ENCODE measurements around the gene RPRML. TPM values are rescaled to one million over a fixed set of nuclear protein-coding genes. Genes with fewer than 3 reads are reported as not detected.

RPRML gene
- total RNA-seq, 2 experiments from 2014 or later = not detected

DNA sequence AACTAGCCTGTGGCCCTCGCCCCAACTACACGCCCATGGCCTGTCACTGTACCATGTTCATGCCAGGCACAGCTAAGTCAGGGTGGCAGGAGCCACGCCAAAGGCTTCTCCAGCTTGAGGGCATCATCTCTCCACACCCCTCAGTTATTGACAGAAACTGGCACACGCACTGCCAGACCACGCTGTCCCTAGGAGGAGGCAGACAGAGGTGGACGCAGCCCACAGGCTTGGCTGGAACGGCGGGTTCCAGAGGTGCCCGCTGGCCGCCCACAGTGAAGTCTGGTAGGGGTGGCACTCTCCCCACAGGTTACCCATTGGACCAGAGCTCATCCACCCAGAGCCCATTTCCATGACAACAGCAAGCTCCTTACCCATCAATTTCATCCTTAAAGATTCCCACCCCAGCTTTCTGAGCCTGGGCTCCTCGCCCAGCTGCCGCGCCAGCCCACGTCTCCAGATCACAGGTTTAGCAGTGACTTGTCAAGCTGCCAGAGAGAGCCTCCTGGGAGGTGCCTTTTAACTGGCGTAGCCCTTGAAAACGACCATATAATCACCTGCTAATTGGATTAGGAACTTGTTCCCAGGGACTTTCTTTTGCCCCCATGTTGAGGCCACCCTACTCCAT, 27.9 kb downstream of the RPRML start:
- no peaks in the 10 kb centered on the region for H3K9me3 Mint-ChIP-seq
- intact Hi-C loops (cut with micrococcal nuclease) = no loop called here
- CTCF ChIA-PET = interaction anchor here (0.8 to 2.8 kb wide), 2 partner anchors 9 to 26 kb away, joined by 3 to 23 read pairs; no protein-coding TSS in a partner anchor
- no peaks in the 10 kb centered on the region for H3K4me1 Mint-ChIP-seq (ENCODE audit: low read depth)
- H3K36me3 Mint-ChIP-seq (ENCODE audit: low read depth) = peaks cover 5% of the 10 kb centered on the region
- H3K4me3 Mint-ChIP-seq = no peak overlapping the region
- H3K27me3 Mint-ChIP-seq (ENCODE audit: low read depth) = no peaks in the 10 kb centered on the region
- no peak overlapping the region for H3K27ac Mint-ChIP-seq
- no peak for DNase-seq

DNA sequence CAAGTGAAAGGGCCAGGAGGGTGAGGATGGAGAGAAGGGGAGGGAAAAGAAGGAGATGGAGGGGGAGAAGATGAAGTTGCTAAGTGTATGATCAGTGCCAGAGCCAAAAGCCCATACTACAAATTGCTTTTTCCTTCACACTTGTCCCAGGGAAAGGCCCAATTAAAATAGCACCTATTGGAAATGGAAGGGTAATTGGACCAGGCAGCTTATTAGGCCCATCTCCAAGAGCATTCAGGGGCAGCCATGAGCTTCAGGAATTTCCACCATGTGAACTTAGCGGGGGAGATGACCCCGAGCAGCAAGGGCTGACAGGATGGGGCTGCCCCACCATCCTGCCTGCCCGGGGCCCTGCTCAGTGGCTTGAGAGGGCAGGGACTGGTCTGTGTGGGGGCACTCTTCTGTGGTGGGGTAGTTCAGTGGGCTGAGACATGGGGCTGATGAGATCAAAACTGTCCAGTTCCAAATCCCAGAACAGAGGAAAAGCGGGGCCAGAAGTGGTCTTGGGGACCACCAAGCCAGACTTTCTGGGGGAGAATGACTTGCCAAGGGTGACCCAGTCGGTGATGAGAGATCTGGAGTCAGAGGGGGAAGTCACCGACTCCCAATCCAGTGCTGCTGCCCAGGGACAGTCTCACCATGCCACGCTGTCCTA, 28.6 kb downstream of the RPRML start:
- CTCF ChIA-PET = interaction anchor here (0.6 to 2.8 kb wide), 3 partner anchors 9 to 25 kb away, joined by 3 to 23 read pairs (median 3); no protein-coding TSS in a partner anchor
- no peak for DNase-seq
- Mint-ChIP-seq H3K27me3 (ENCODE audit: low read depth) (no peaks in the 10 kb centered on the region), H3K4me3 (no peak overlapping the region), H3K9me3 (no peaks in the 10 kb centered on the region), H3K27ac (no peak overlapping the region), H3K4me1 (ENCODE audit: low read depth) (no peaks in the 10 kb centered on the region), H3K36me3 (ENCODE audit: low read depth) (peaks cover under 1% of the 10 kb centered on the region)
- intact Hi-C loops (cut with micrococcal nuclease) = no loop called here

DNA sequence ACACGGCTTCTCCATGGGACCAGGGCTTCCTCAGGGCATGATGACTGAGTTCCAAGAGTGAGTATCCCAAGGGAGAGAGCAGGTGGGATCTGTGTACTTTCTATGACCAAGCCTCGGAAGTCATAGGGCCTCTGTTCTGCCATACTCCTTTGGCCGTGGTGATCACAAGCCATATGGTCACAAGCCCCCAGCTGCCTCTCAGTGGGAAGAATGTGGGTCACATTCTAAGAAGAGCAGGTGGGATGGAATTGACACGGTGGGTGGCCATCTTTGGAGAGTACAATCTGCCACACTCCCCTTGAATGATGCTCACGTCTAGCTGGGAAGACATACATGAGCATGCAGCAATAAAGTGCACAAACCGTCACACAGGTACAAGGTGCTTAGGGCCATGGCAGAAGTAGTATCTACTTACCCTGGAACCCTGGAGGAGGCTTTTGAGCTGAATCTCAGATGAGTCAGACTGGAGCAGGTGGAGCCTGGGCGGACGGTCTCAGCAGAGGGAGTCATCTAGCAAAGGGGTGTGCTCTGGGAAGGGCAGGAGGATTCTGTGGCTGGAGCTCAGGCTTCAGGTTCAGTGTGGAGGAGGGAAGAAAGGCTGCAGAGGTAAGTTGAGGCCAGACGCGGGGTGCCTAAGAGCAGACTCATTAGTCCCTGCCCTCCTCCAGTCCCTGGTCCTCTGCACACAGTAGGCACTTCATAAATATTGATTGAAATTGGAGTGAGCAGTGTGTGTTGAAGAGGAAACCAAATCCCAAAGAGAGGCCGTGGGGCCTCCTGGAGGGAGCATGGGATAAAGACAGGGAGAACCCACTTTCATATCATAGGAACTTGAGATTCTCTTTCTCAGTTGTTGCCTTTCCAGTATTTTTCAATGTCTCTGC, 29.5 kb downstream of the RPRML start:
- intact Hi-C loops (cut with micrococcal nuclease) = no loop called here

DNA sequence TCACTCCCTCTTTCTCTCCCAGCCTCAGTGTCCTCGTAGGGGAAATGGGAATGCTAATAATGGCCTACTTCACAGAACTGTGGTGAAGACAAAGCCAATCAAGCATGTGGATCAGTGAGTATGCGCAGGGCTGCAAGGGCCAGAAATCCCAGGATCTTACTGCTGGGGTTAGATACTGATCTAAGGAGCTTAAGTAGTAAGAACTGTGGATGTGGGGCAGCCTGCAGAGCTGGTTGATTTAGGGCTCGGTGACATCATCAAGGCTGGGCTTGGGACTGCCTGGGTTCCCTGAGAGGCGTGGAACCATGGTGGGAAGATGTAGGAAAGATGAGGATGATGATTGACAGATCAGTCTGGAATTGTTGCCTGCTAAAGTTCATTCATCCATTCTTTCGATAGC, 30.5 kb downstream of the RPRML start:
- DNase-seq = no peak
- H3K27ac Mint-ChIP-seq = no peak overlapping the region
- CTCF ChIA-PET = interaction anchor here (0.8 kb wide), 1 partner anchor 10 kb away, joined by 3 read pairs; no protein-coding TSS in a partner anchor
- H3K36me3 Mint-ChIP-seq (ENCODE audit: low read depth) = no peaks in the 10 kb centered on the region
- no peaks in the 10 kb centered on the region for H3K9me3 Mint-ChIP-seq
- intact Hi-C loops (cut with micrococcal nuclease) = no loop called here
- no peaks in the 10 kb centered on the region for H3K27me3 Mint-ChIP-seq (ENCODE audit: low read depth)
- H3K4me1 Mint-ChIP-seq (ENCODE audit: low read depth) = peaks cover 7% of the 10 kb centered on the region
- H3K4me3 Mint-ChIP-seq = no peak overlapping the region

More for the DNA sequence above, 29.5 kb downstream of the RPRML start:
- Mint-ChIP-seq H3K27me3 (ENCODE audit: low read depth) (no peaks in the 10 kb centered on the region), H3K27ac (no peak overlapping the region), H3K9me3 (no peaks in the 10 kb centered on the region), H3K4me1 (ENCODE audit: low read depth) (peaks cover 2% of the 10 kb centered on the region), H3K36me3 (ENCODE audit: low read depth) (no peaks in the 10 kb centered on the region), H3K4me3 (no peak overlapping the region)
- CTCF ChIA-PET = interaction anchor here (0.6 kb wide), 1 partner anchor 8 kb away, joined by 3 read pairs; no protein-coding TSS in a partner anchor
- no peak for DNase-seq

DNA sequence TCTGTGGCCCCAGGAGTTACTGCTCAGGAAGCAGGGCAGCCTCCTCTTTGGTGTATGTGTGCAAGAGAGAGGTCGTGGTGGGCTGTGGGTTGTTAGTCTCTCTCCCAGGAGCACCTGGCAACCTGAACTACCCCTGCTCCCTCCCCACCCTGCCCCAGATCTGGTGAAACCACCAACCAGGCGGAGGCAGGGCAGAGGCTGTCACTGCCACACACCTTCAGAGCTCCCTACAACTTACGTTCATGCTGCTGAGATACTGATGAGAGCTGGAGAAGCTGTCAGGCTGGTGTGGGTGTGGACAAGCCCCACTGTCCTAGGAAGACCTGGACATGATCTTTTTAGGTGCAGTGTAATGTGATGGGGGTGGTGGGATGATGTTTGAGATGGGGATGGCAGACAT, 31.8 kb downstream of the RPRML start:
- intact Hi-C loops (cut with micrococcal nuclease) = no loop called here
- CTCF ChIA-PET = no interaction called here
- Mint-ChIP-seq H3K27me3 (ENCODE audit: low read depth) (no peaks in the 10 kb centered on the region), H3K4me1 (ENCODE audit: low read depth) (peaks cover 19% of the 10 kb centered on the region), H3K9me3 (no peaks in the 10 kb centered on the region), H3K4me3 (no peak overlapping the region), H3K36me3 (ENCODE audit: low read depth) (peaks cover 2% of the 10 kb centered on the region), H3K27ac (no peak overlapping the region)
- DNase-seq = no peak

DNA sequence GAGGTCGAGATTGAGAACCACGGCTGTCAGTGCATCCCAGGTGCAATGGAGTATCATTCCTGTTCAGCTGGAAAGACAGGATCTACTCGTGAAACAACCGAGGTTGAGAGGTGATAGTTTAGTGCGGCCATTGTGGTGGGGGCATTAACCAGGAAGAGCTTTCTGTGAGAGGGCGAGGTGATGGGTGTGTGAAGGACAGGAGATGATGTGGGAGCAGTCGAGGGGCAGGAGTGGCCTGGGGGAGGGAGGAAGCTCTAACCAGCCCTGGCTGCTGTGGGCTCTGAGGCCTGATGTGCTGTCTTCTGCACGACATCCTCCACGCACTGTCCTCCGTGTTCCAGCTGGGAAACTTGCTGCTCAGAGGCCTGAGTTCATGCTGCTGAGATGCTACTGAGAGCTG, 34.1 kb downstream of the RPRML start:
- intact Hi-C loops (cut with micrococcal nuclease) = no loop called here
- Mint-ChIP-seq H3K27me3 (ENCODE audit: low read depth) (no peaks in the 10 kb centered on the region), H3K4me3 (no peak overlapping the region), H3K9me3 (no peaks in the 10 kb centered on the region), H3K27ac (no peak overlapping the region), H3K4me1 (ENCODE audit: low read depth) (peaks cover 19% of the 10 kb centered on the region), H3K36me3 (ENCODE audit: low read depth) (peaks cover 6% of the 10 kb centered on the region)
- no peak for DNase-seq
- CTCF ChIA-PET = interaction anchor here (0.9 to 3.7 kb wide), 2 partner anchors 12 to 103 kb away, joined by 3 to 23 read pairs; no protein-coding TSS in a partner anchor

DNA sequence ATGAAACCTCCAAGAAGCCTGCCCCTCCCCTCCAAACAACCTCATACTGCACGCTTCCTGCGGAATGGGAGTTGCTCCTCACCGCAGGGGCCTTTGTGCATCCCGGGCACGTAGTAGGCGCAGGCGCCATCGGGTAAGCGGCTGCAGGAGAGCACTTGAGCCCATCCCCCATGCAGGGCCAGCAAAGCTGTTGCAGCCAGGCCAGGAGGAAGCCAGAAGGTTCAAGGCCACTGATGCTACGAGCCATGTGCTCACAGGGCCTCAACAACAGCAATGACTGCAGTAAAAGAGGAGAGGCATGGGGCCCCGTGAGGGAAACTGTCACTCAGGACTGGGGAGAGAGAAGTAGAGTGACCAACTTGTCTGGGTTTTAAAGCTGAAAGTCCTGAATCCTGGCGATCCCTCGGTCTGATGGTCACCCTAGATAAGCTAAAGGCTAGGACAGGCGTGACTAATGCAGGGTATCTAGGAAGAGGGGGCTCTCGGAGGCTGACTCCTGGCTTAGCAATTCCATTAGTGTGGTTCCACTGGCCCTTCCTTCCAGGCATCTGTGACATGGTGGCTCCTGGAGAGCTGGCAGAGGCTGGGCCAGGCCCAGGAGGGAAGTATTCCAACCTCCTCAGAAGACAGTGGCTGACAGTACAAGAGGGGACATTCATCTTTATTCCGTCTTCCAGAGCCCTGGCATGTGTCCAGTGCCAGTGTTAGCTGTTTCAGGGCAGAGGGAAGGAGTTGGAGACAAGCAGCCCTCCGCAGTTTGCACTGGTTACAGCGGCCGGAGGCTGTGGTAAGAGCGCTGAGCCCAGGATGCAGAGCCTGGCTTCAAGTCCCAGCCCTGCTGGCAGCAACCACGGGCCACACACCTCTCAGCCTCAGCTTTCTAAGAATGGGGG, 35.3 kb downstream of the RPRML start:
- Mint-ChIP-seq H3K27me3 (ENCODE audit: low read depth) (no peaks in the 10 kb centered on the region), H3K9me3 (no peaks in the 10 kb centered on the region), H3K27ac (no peak overlapping the region), H3K36me3 (ENCODE audit: low read depth) (peaks cover 8% of the 10 kb centered on the region), H3K4me1 (ENCODE audit: low read depth) (peaks cover 19% of the 10 kb centered on the region), H3K4me3 (no peak overlapping the region)
- intact Hi-C loops (cut with micrococcal nuclease) = no loop called here
- DNase-seq = peak; percentile 20
- CTCF ChIA-PET = interaction anchor here (0.6 to 3.7 kb wide), 7 partner anchors 8 to 178 kb away, joined by 3 to 23 read pairs (median 7); no protein-coding TSS in a partner anchor

DNA sequence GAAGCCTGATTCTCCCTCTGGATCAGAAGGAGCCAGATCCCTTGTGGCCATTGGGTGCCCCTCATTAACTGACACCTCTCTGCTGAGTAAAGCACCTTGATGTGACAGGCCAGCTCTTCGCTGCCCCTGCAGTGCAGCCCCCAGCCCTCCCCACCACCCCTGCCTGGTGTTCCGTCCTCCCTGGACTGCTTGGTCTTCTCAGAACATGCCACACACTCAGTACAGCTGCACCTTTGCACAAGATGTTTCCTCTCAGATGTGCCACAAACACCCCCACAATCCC, 35.9 kb downstream of the RPRML start:
- Mint-ChIP-seq H3K4me3 (no peak overlapping the region), H3K9me3 (no peaks in the 10 kb centered on the region), H3K27ac (no peak overlapping the region), H3K27me3 (ENCODE audit: low read depth) (no peaks in the 10 kb centered on the region), H3K4me1 (ENCODE audit: low read depth) (peaks cover 19% of the 10 kb centered on the region), H3K36me3 (ENCODE audit: low read depth) (peaks cover 11% of the 10 kb centered on the region)
- intact Hi-C loops (cut with micrococcal nuclease) = no loop called here
- CTCF ChIA-PET = interaction anchor here (0.5 to 3.7 kb wide), 15 partner anchors 9 to 728 kb away, joined by 3 to 23 read pairs (median 4); no protein-coding TSS in a partner anchor
- DNase-seq = no peak

DNA sequence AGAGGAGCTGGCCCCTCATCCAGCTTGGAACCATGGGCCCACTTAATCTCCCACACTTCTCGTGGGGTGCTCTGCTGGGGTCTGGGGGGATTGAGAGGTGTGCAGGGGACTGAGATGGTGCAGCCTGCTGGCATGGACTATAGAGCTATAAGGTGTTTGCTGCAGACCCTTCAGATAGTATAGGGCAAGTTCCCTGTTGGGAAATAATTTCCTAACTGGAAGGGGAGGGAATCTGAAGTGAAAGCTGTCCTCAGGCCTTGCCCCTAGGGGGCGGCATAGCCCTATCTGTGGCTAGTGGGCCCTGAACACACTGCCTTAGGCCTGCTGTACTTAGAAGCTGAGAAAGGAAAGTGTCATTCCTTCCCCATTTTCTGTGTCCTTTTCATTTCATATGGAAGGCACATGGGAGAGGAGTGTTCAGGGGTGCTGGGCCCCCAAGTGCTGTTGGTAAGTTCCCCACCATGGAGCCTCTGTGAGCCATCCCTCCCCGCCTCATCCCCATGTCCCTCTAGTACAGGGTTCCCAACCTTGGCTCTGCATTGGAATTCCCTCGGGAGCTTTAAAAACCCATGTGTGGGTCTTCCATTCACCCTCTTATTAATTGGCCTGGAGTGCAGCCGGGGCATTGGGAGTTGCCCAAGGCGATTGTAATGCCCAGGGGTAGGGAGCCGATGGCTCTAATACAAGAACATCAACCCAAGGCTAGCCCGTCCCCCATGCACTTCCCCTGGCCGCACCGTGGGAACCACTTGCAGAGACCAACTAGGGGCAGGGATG, 36.4 kb downstream of the RPRML start:
- CTCF ChIA-PET = interaction anchor here (0.5 to 3.7 kb wide), 21 partner anchors 9 to 728 kb away, joined by 3 to 23 read pairs (median 4); no protein-coding TSS in a partner anchor
- intact Hi-C loops (cut with micrococcal nuclease) = loop anchor here (1.0 kb wide), 2 partner anchors 59 to 373 kb away; no protein-coding TSS in a partner anchor
- H3K9me3 Mint-ChIP-seq = no peaks in the 10 kb centered on the region
- DNase-seq = peak; percentile 71
- H3K4me3 Mint-ChIP-seq = no peak overlapping the region
- no peaks in the 10 kb centered on the region for H3K27me3 Mint-ChIP-seq (ENCODE audit: low read depth)
- peaks cover 11% of the 10 kb centered on the region for H3K36me3 Mint-ChIP-seq (ENCODE audit: low read depth)
- no peak overlapping the region for H3K27ac Mint-ChIP-seq
- H3K4me1 Mint-ChIP-seq (ENCODE audit: low read depth) = peaks cover 19% of the 10 kb centered on the region

DNA sequence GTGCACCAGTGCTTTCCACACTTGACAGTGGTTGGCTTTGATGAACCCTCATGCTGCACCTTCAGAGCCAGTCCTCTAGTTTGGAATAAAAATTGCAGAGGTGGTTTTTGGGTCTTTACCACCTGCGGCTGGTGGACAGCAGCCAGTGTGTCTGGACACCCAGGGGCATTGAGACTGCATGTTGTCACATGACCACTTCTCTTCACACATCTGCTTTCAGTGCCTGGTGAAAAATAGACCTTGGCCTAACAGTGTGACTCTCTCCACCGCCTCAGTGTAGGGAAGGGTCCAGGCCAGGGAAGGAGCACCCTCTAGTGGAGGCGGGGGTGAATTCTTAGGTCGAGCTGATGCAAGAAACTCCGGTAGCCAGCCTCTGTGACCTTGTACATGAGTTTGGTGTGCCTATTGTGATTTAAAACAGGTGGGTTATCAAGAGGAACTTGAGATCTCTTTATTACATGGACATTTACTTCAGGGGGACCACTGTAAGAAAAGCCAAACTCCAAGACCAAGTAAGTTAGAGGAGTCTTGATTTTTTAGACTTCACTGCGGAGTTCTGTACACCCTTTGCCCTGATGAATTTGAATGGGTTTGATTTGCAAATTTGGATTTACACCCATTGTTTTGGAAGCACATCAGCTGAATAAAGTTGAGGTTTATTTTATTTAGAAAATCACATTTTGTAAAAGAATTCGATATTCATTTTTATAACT, 38.2 kb downstream of the RPRML start:
- H3K4me3 Mint-ChIP-seq = no peak overlapping the region
- H3K27me3 Mint-ChIP-seq (ENCODE audit: low read depth) = no peaks in the 10 kb centered on the region
- H3K36me3 Mint-ChIP-seq (ENCODE audit: low read depth) = peaks cover 11% of the 10 kb centered on the region
- H3K4me1 Mint-ChIP-seq (ENCODE audit: low read depth) = peaks cover 19% of the 10 kb centered on the region
- H3K9me3 Mint-ChIP-seq = no peaks in the 10 kb centered on the region
- CTCF ChIA-PET = interaction anchor here (0.6 to 3.9 kb wide), 16 partner anchors 8 to 676 kb away, joined by 3 to 28 read pairs (median 6); no protein-coding TSS in a partner anchor
- intact Hi-C loops (cut with micrococcal nuclease) = loop anchor here (1.0 kb wide), 1 partner anchor 99 kb away; no protein-coding TSS in a partner anchor
- DNase-seq = peak; percentile 83
- H3K27ac Mint-ChIP-seq = peak overlapping the region; percentile 64

Measured in activated naive CD4-positive, alpha-beta T cell treated with anti-CD3 and anti-CD28 coated beads for 36 hours (primary cell).